ENCODE results near the gene DNAAF5. TPM values are rescaled to one million over a fixed set of nuclear protein-coding genes. Genes with fewer than 3 reads are reported as not detected.

Gene DNAAF5
- total RNA-seq, 1 donor from 2014 or later = 30.7 TPM

- Mint-ChIP-seq H3K4me3 (ENCODE audit: unreplicated experiment) (no peak overlapping the region), H3K27me3 (ENCODE audit: unreplicated experiment) (peaks cover 13% of the 10 kb centered on the region), H3K9me3 (ENCODE audit: unreplicated experiment) (no peaks in the 10 kb centered on the region), H3K4me1 (ENCODE audit: unreplicated experiment) (peaks cover 12% of the 10 kb centered on the region), H3K36me3 (ENCODE audit: low read depth, unreplicated experiment) (peaks cover 10% of the 10 kb centered on the region), H3K27ac (ENCODE audit: unreplicated experiment) (no peak overlapping the region)
- no peak for TF ChIP-seq CTCF (IDR thresholded peaks at IDR 0.05; ENCODE audit: unreplicated experiment)
- no peak for DNase-seq (ENCODE audit: low spot score)
Measured at GRCh38 chr7:732556-732955, 6.1 kb downstream of the DNAAF5 start.

- TF ChIP-seq CTCF (IDR thresholded peaks at IDR 0.05; ENCODE audit: unreplicated experiment) = no peak
- H3K36me3 Mint-ChIP-seq (ENCODE audit: low read depth, unreplicated experiment) = peaks cover 10% of the 10 kb centered on the region
- H3K27ac Mint-ChIP-seq (ENCODE audit: unreplicated experiment) = no peak overlapping the region
- no peak overlapping the region for H3K4me3 Mint-ChIP-seq (ENCODE audit: unreplicated experiment)
- no peak for DNase-seq (ENCODE audit: low spot score)
- H3K4me1 Mint-ChIP-seq (ENCODE audit: unreplicated experiment) = peaks cover 3% of the 10 kb centered on the region
- H3K27me3 Mint-ChIP-seq (ENCODE audit: unreplicated experiment) = peaks cover 8% of the 10 kb centered on the region
- no peaks in the 10 kb centered on the region for H3K9me3 Mint-ChIP-seq (ENCODE audit: unreplicated experiment)
Measured at GRCh38 chr7:734214-734613, 7.7 kb downstream of the DNAAF5 start.

GRCh38 chr7:734808-735207 is 8.3 kb downstream of the DNAAF5 start:
- no peak for TF ChIP-seq CTCF (IDR thresholded peaks at IDR 0.05; ENCODE audit: unreplicated experiment)
- Mint-ChIP-seq H3K36me3 (ENCODE audit: low read depth, unreplicated experiment) (peaks cover 7% of the 10 kb centered on the region), H3K4me1 (ENCODE audit: unreplicated experiment) (peaks cover 1% of the 10 kb centered on the region), H3K9me3 (ENCODE audit: unreplicated experiment) (no peaks in the 10 kb centered on the region), H3K27me3 (ENCODE audit: unreplicated experiment) (peaks cover 8% of the 10 kb centered on the region), H3K4me3 (ENCODE audit: unreplicated experiment) (no peak overlapping the region), H3K27ac (ENCODE audit: unreplicated experiment) (no peak overlapping the region)
- DNase-seq (ENCODE audit: low spot score) = no peak

GRCh38 chr7:738241-738640 is 11.7 kb downstream of the DNAAF5 start:
- Mint-ChIP-seq H3K36me3 (ENCODE audit: low read depth, unreplicated experiment) (peaks cover 18% of the 10 kb centered on the region), H3K27me3 (ENCODE audit: unreplicated experiment) (no peaks in the 10 kb centered on the region), H3K27ac (ENCODE audit: unreplicated experiment) (no peak overlapping the region), H3K4me3 (ENCODE audit: unreplicated experiment) (no peak overlapping the region), H3K4me1 (ENCODE audit: unreplicated experiment) (no peaks in the 10 kb centered on the region), H3K9me3 (ENCODE audit: unreplicated experiment) (no peaks in the 10 kb centered on the region)
- no peak for TF ChIP-seq CTCF (IDR thresholded peaks at IDR 0.05; ENCODE audit: unreplicated experiment)
- DNase-seq (ENCODE audit: low spot score) = no peak

GRCh38 chr7:738723-739454 is 12.4 kb downstream of the DNAAF5 start:
- Mint-ChIP-seq H3K9me3 (ENCODE audit: unreplicated experiment) (no peaks in the 10 kb centered on the region), H3K27ac (ENCODE audit: unreplicated experiment) (no peak overlapping the region), H3K36me3 (ENCODE audit: low read depth, unreplicated experiment) (peaks cover 18% of the 10 kb centered on the region), H3K4me1 (ENCODE audit: unreplicated experiment) (no peaks in the 10 kb centered on the region), H3K27me3 (ENCODE audit: unreplicated experiment) (no peaks in the 10 kb centered on the region), H3K4me3 (ENCODE audit: unreplicated experiment) (no peak overlapping the region)
- TF ChIP-seq CTCF (IDR thresholded peaks at IDR 0.05; ENCODE audit: unreplicated experiment) = no peak
- DNase-seq (ENCODE audit: low spot score) = no peak

All from endothelial cell (in vitro differentiated cells).